GM12875 (cell line): Measurements from ENCODE around the gene PIM3.
"Not testable (repeated sequence)": the region's sequence is repeated elsewhere in the genome, so short reads cannot be mapped to it uniquely, and the experiment has no call there.

Source experiments
- H3K4me3 ChIP-seq: one replicate; pipeline ENCODE4 v1.5.1; 2011; ENCODE audit warnings: low read depth, low read length, control low read depth
- CTCF ChIP-seq: IDR thresholded peaks from 2 replicates; pipeline ENCODE4 v1.5.1; 2011; ENCODE audit warnings: low read depth, mild to moderate bottlenecking, control low read depth, inconsistent platforms, low read length, moderate library complexity, borderline replicate concordance; ENCODE audit not compliant: insufficient read depth

Gene PIM3

GRCh38 chr22:49983148-49984042 lies 22.8 kb downstream of the PIM3 start:
- no peak overlapping the region for H3K4me3 ChIP-seq
- no peak for TF ChIP-seq CTCF

- H3K4me3 ChIP-seq, result no peak overlapping the region
- TF ChIP-seq CTCF, result no peak
Observed at GRCh38 chr22:49986325-49986724, 25.8 kb downstream of the PIM3 start.

GRCh38 chr22:49989826-49990225 lies 29.3 kb downstream of the PIM3 start:
- H3K4me3 ChIP-seq, result not testable (repeated sequence)

GRCh38 chr22:49991167-49991566 lies 30.6 kb downstream of the PIM3 start:
- TF ChIP-seq CTCF, result no peak
- H3K4me3 ChIP-seq, result no peak overlapping the region

- TF ChIP-seq CTCF, result no peak
Observed at GRCh38 chr22:49991907-49992533, 31.4 kb downstream of the PIM3 start.

GRCh38 chr22:49992921-49993648 lies 32.5 kb downstream of the PIM3 start:
- TF ChIP-seq CTCF, result peak; percentile 92
- no peak overlapping the region for H3K4me3 ChIP-seq

More at GRCh38 chr22:49991907-49992533, 31.4 kb downstream of the PIM3 start:
- H3K4me3 ChIP-seq, result no peak overlapping the region

GRCh38 chr22:49993649-49994360 lies 33.2 kb downstream of the PIM3 start:
- TF ChIP-seq CTCF, result no peak
- no peak overlapping the region for H3K4me3 ChIP-seq
